Measurements from ENCODE around the gene GALNT1.

The GALNT1 gene

GRCh38 chr18:35695803-35696202, 114.3 kb downstream of the GALNT1 start:
- H3K36me3 ChIP-seq (ENCODE audit: control insufficient read depth, low read length): peaks cover 13% of the 10 kb centered on the region
- H3K9me3 ChIP-seq (ENCODE audit: control insufficient read depth, insufficient read depth, low read length): no peaks in the 10 kb centered on the region
- no peaks in the 10 kb centered on the region for H3K27me3 ChIP-seq (ENCODE audit: control insufficient read depth, low read length)
- no peaks in the 10 kb centered on the region for H3K79me2 ChIP-seq (ENCODE audit: control insufficient read depth, low read length)
- H3K4me3 ChIP-seq (ENCODE audit: low read length): no peak overlapping the region
- H3K4me2 ChIP-seq (ENCODE audit: low read length): no peak overlapping the region
- no peak overlapping the region for H3K27ac ChIP-seq (ENCODE audit: low read depth, low read length)
- H3K4me1 ChIP-seq (ENCODE audit: control insufficient read depth, low read length): no peaks in the 10 kb centered on the region
- TF ChIP-seq EZH2phosphoT487 (IDR thresholded peaks at IDR 0.05; ENCODE audit: borderline replicate concordance, low read length) (no peak), CTCF (IDR thresholded peaks at IDR 0.05; ENCODE audit: low read depth, low read length, poor library complexity, severe bottlenecking) (no peak)
- H3F3A ChIP-seq (ENCODE audit: control insufficient read depth, insufficient read depth): no peaks in the 10 kb centered on the region
- H4K20me1 ChIP-seq (ENCODE audit: control insufficient read depth, insufficient read depth, low read depth, low read length): no peaks in the 10 kb centered on the region
- H3K9me2 ChIP-seq (replicated peaks; ENCODE audit: control insufficient read depth, low read length): no peaks in the 10 kb centered on the region

- H3K36me3 ChIP-seq (ENCODE audit: control insufficient read depth, low read length): peaks cover 10% of the 10 kb centered on the region
- no peak overlapping the region for H3K4me3 ChIP-seq (ENCODE audit: low read length)
- H3K9me2 ChIP-seq (replicated peaks; ENCODE audit: control insufficient read depth, low read length): no peaks in the 10 kb centered on the region
- H3K27me3 ChIP-seq (ENCODE audit: control insufficient read depth, low read length): no peaks in the 10 kb centered on the region
- no peaks in the 10 kb centered on the region for H3K9me3 ChIP-seq (ENCODE audit: control insufficient read depth, insufficient read depth, low read length)
- no peaks in the 10 kb centered on the region for H3K4me1 ChIP-seq (ENCODE audit: control insufficient read depth, low read length)
- H3F3A ChIP-seq (ENCODE audit: control insufficient read depth, insufficient read depth): no peaks in the 10 kb centered on the region
- no peaks in the 10 kb centered on the region for H4K20me1 ChIP-seq (ENCODE audit: control insufficient read depth, insufficient read depth, low read depth, low read length)
- no peak overlapping the region for H3K27ac ChIP-seq (ENCODE audit: low read depth, low read length)
- no peaks in the 10 kb centered on the region for H3K79me2 ChIP-seq (ENCODE audit: control insufficient read depth, low read length)
- no peak overlapping the region for H3K4me2 ChIP-seq (ENCODE audit: low read length)
- no peak for TF ChIP-seq EZH2phosphoT487 (IDR thresholded peaks at IDR 0.05; ENCODE audit: borderline replicate concordance, low read length)
- TF ChIP-seq CTCF (IDR thresholded peaks at IDR 0.05; ENCODE audit: low read depth, low read length, poor library complexity, severe bottlenecking): no peak
These were observed 114.8 kb downstream of the GALNT1 start for GRCh38 chr18:35696307-35696706.

- Histone ChIP-seq H4K20me1 (ENCODE audit: control insufficient read depth, insufficient read depth, low read depth, low read length) (no peaks in the 10 kb centered on the region), H3K4me2 (ENCODE audit: low read length) (no peak overlapping the region), H3K79me2 (ENCODE audit: control insufficient read depth, low read length) (no peaks in the 10 kb centered on the region), H3K27ac (ENCODE audit: low read depth, low read length) (no peak overlapping the region), H3F3A (ENCODE audit: control insufficient read depth, insufficient read depth) (no peaks in the 10 kb centered on the region), H3K4me3 (ENCODE audit: low read length) (no peak overlapping the region), H3K4me1 (ENCODE audit: control insufficient read depth, low read length) (no peaks in the 10 kb centered on the region), H3K9me3 (ENCODE audit: control insufficient read depth, insufficient read depth, low read length) (no peaks in the 10 kb centered on the region), H3K36me3 (ENCODE audit: control insufficient read depth, low read length) (peaks cover 6% of the 10 kb centered on the region; the same call in 1 of the 2 replicates), H3K27me3 (ENCODE audit: control insufficient read depth, low read length) (no peaks in the 10 kb centered on the region), H3K9me2 (replicated peaks; ENCODE audit: control insufficient read depth, low read length) (no peaks in the 10 kb centered on the region)
- no peak for TF ChIP-seq CTCF (IDR thresholded peaks at IDR 0.05; ENCODE audit: low read depth, low read length, poor library complexity, severe bottlenecking)
- no peak for TF ChIP-seq EZH2phosphoT487 (IDR thresholded peaks at IDR 0.05; ENCODE audit: borderline replicate concordance, low read length)
These were observed 116.3 kb downstream of the GALNT1 start for GRCh38 chr18:35697869-35698268.
